ENCODE results near the gene SLC43A1.

The SLC43A1 gene

GRCh38 chr11:57530215-57530595 is 14.7 kb upstream of the SLC43A1 start:
- DNase-seq (ENCODE audit: insufficient read length, low spot score) = no peak
- FAIRE-seq = peak; percentile 33

- FAIRE-seq = no peak
- DNase-seq (ENCODE audit: insufficient read length, low spot score) = no peak
Observed at GRCh38 chr11:57529012-57529411, 13.5 kb upstream of the SLC43A1 start.

GRCh38 chr11:57527056-57527631 is 11.6 kb upstream of the SLC43A1 start:
- FAIRE-seq (no peak), DNase-seq (ENCODE audit: insufficient read length, low spot score) (peak; percentile 53)

- FAIRE-seq (no peak), DNase-seq (ENCODE audit: insufficient read length, low spot score) (no peak)
Observed at GRCh38 chr11:57523419-57523818, 7.9 kb upstream of the SLC43A1 start.

GRCh38 chr11:57521116-57521515 is 5.6 kb upstream of the SLC43A1 start:
- FAIRE-seq (no peak), DNase-seq (ENCODE audit: insufficient read length, low spot score) (no peak)

GRCh38 chr11:57516061-57516443 is 550 bp upstream of the SLC43A1 start:
- DNase-seq (ENCODE audit: insufficient read length, low spot score) = no peak
- FAIRE-seq = no peak

GRCh38 chr11:57514538-57515331 is 767 bp downstream of the SLC43A1 start:
- no peak for FAIRE-seq
- DNase-seq (ENCODE audit: insufficient read length, low spot score) = no peak

GRCh38 chr11:57513911-57514537 is 1.5 kb downstream of the SLC43A1 start:
- no peak for DNase-seq (ENCODE audit: insufficient read length, low spot score)
- FAIRE-seq = no peak

- DNase-seq (ENCODE audit: insufficient read length, low spot score) (no peak), FAIRE-seq (no peak)
Observed at GRCh38 chr11:57513452-57513795, 2.1 kb downstream of the SLC43A1 start.

GRCh38 chr11:57512646-57513451 is 2.7 kb downstream of the SLC43A1 start:
- DNase-seq (ENCODE audit: insufficient read length, low spot score) (no peak), FAIRE-seq (no peak)

GRCh38 chr11:57511741-57512430 is 3.6 kb downstream of the SLC43A1 start:
- DNase-seq (ENCODE audit: insufficient read length, low spot score) (no peak), FAIRE-seq (no peak)

GRCh38 chr11:57508341-57509170 is 6.9 kb downstream of the SLC43A1 start:
- FAIRE-seq (no peak), DNase-seq (ENCODE audit: insufficient read length, low spot score) (no peak)

GRCh38 chr11:57506522-57506921 is 9.0 kb downstream of the SLC43A1 start:
- no peak for DNase-seq (ENCODE audit: insufficient read length, low spot score)
- no peak for FAIRE-seq

GRCh38 chr11:57504511-57504910 is 11.0 kb downstream of the SLC43A1 start:
- FAIRE-seq = no peak
- DNase-seq (ENCODE audit: insufficient read length, low spot score) = no peak

GRCh38 chr11:57502870-57503269 is 12.6 kb downstream of the SLC43A1 start:
- DNase-seq (ENCODE audit: insufficient read length, low spot score) = no peak
- FAIRE-seq = no peak

- FAIRE-seq (no peak), DNase-seq (ENCODE audit: insufficient read length, low spot score) (no peak)
Observed at GRCh38 chr11:57502376-57502775, 13.1 kb downstream of the SLC43A1 start.

- FAIRE-seq (no peak), DNase-seq (ENCODE audit: insufficient read length, low spot score) (no peak)
Observed at GRCh38 chr11:57501953-57502352, 13.5 kb downstream of the SLC43A1 start.

- FAIRE-seq = no peak
- no peak for DNase-seq (ENCODE audit: insufficient read length, low spot score)
Observed at GRCh38 chr11:57500926-57501325, 14.6 kb downstream of the SLC43A1 start.

- DNase-seq (ENCODE audit: insufficient read length, low spot score) = no peak
- FAIRE-seq = no peak
Observed at GRCh38 chr11:57500515-57500914, 15.0 kb downstream of the SLC43A1 start.

- no peak for DNase-seq (ENCODE audit: insufficient read length, low spot score)
- FAIRE-seq = peak; percentile 85
Observed at GRCh38 chr11:57499983-57500461, 15.5 kb downstream of the SLC43A1 start.
